ENCODE data around the gene CD28.
A peak's percentile ranks its signal among the peaks of the same experiment; 100 is the strongest.

CD28 gene

GRCh38 chr2:203687165-203687564 is 19.3 kb upstream of the CD28 start:
- Histone ChIP-seq H2AFZ (ENCODE audit: low read depth, low read length, severe bottlenecking) (no peak overlapping the region), H3K4me3 (ENCODE audit: insufficient read depth, low read length, poor library complexity, severe bottlenecking) (no peak overlapping the region), H3K9me3 (ENCODE audit: insufficient read depth, low read length) (no peaks in the 10 kb centered on the region), H3K27me3 (ENCODE audit: low read length) (no peaks in the 10 kb centered on the region), H3K27ac (ENCODE audit: low read depth, low read length) (no peak overlapping the region), H3K9ac (ENCODE audit: low read length) (no peak overlapping the region), H3K36me3 (ENCODE audit: low read length) (no peaks in the 10 kb centered on the region), H3F3A (ENCODE audit: insufficient read depth) (peaks cover 12% of the 10 kb centered on the region), H3K4me2 (ENCODE audit: low read depth, low read length, poor library complexity, severe bottlenecking) (no peak overlapping the region), H3K9me2 (replicated peaks; ENCODE audit: insufficient read depth, low read length) (no peaks in the 10 kb centered on the region), H3K79me2 (ENCODE audit: insufficient read depth, low read length) (no peaks in the 10 kb centered on the region), H4K20me1 (ENCODE audit: low read depth, low read length) (no peaks in the 10 kb centered on the region)
- TF ChIP-seq EZH2phosphoT487 (conservative IDR thresholded peaks at IDR 0.05; ENCODE audit: low read length) = no peak
- TF ChIP-seq, protein P1, sequence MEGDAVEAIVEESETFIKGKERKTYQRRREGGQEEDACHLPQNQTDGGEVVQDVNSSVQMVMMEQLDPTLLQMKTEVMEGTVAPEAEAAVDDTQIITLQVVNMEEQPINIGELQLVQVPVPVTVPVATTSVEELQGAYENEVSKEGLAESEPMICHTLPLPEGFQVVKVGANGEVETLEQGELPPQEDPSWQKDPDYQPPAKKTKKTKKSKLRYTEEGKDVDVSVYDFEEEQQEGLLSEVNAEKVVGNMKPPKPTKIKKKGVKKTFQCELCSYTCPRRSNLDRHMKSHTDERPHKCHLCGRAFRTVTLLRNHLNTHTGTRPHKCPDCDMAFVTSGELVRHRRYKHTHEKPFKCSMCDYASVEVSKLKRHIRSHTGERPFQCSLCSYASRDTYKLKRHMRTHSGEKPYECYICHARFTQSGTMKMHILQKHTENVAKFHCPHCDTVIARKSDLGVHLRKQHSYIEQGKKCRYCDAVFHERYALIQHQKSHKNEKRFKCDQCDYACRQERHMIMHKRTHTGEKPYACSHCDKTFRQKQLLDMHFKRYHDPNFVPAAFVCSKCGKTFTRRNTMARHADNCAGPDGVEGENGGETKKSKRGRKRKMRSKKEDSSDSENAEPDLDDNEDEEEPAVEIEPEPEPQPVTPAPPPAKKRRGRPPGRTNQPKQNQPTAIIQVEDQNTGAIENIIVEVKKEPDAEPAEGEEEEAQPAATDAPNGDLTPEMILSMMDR (IDR thresholded peaks at IDR 0.05; ENCODE audit: insufficient read depth, low read length, poor library complexity, severe bottlenecking) = no peak

DNA sequence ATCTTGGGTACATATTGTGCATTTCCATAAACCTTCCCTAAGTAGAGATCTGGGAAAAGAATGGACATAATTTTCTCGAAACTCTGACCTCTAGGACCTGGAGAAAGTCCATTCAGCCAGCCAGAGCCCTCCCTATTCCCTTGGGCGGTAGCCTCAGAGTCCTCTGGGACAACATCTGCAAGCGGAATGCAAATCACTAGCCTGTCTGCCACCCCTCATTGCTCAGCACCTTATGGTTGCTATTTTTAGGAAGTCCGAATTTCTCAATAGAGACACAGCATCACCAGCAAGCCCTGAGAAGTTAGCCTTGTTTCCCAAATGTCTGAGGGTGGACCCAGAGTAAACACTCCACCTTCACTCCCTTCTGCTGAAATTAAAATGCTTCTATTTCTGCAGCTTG is 17.6 kb upstream of the CD28 start:
- Histone ChIP-seq H3K4me2 (ENCODE audit: low read depth, low read length, poor library complexity, severe bottlenecking) (peak overlapping the region; percentile 61), H3K36me3 (ENCODE audit: low read length) (no peaks in the 10 kb centered on the region), H3K79me2 (ENCODE audit: insufficient read depth, low read length) (no peaks in the 10 kb centered on the region), H3K27ac (ENCODE audit: low read depth, low read length) (peak overlapping the region; percentile 54), H3K9ac (ENCODE audit: low read length) (0 out of 2 replicates have a peak overlapping the region, but pooled peaks have one; percentile 6), H3F3A (ENCODE audit: insufficient read depth) (peaks cover 12% of the 10 kb centered on the region), H2AFZ (ENCODE audit: low read depth, low read length, severe bottlenecking) (no peak overlapping the region), H3K9me3 (ENCODE audit: insufficient read depth, low read length) (no peaks in the 10 kb centered on the region), H3K9me2 (replicated peaks; ENCODE audit: insufficient read depth, low read length) (no peaks in the 10 kb centered on the region), H3K27me3 (ENCODE audit: low read length) (no peaks in the 10 kb centered on the region), H3K4me3 (ENCODE audit: insufficient read depth, low read length, poor library complexity, severe bottlenecking) (peak overlapping the region; percentile 33), H4K20me1 (ENCODE audit: low read depth, low read length) (no peaks in the 10 kb centered on the region)
- TF ChIP-seq, protein P1 (IDR thresholded peaks at IDR 0.05; ENCODE audit: insufficient read depth, low read length, poor library complexity, severe bottlenecking) = no peak
- TF ChIP-seq EZH2phosphoT487 (conservative IDR thresholded peaks at IDR 0.05; ENCODE audit: low read length) = no peak

- H3K27me3 ChIP-seq (ENCODE audit: low read length) = no peaks in the 10 kb centered on the region
- TF ChIP-seq, protein P1 (IDR thresholded peaks at IDR 0.05; ENCODE audit: insufficient read depth, low read length, poor library complexity, severe bottlenecking) = no peak
- TF ChIP-seq EZH2phosphoT487 (conservative IDR thresholded peaks at IDR 0.05; ENCODE audit: low read length) = no peak
- H3F3A ChIP-seq (ENCODE audit: insufficient read depth) = peaks cover 12% of the 10 kb centered on the region
- peak overlapping the region; percentile 54 for H3K27ac ChIP-seq (ENCODE audit: low read depth, low read length)
- no peaks in the 10 kb centered on the region for H4K20me1 ChIP-seq (ENCODE audit: low read depth, low read length)
- H3K9me2 ChIP-seq (replicated peaks; ENCODE audit: insufficient read depth, low read length) = no peaks in the 10 kb centered on the region
- H3K9me3 ChIP-seq (ENCODE audit: insufficient read depth, low read length) = no peaks in the 10 kb centered on the region
- no peaks in the 10 kb centered on the region for H3K36me3 ChIP-seq (ENCODE audit: low read length)
- H3K9ac ChIP-seq (ENCODE audit: low read length) = 0 out of 2 replicates have a peak overlapping the region, but pooled peaks have one; percentile 6
- peak overlapping the region; percentile 33 for H3K4me3 ChIP-seq (ENCODE audit: insufficient read depth, low read length, poor library complexity, severe bottlenecking)
- peak overlapping the region; percentile 61 for H3K4me2 ChIP-seq (ENCODE audit: low read depth, low read length, poor library complexity, severe bottlenecking)
- H3K79me2 ChIP-seq (ENCODE audit: insufficient read depth, low read length) = no peaks in the 10 kb centered on the region
- no peak overlapping the region for H2AFZ ChIP-seq (ENCODE audit: low read depth, low read length, severe bottlenecking)
Observed at GRCh38 chr2:203689426-203690116, 16.9 kb upstream of the CD28 start.

All from SU-DHL-6 (cell line).